Esophagus squamous epithelium (tissue), 5 donors: ENCODE data around the gene TCF4. TPM values are rescaled to one million over a fixed set of nuclear protein-coding genes. Genes with fewer than 3 reads are reported as not detected.

Experiments used
- DNase-seq: peaks from one replicate; lab custom pipeline; 2025; lab: John Stamatoyannopoulos, UW
- H3K27ac ChIP-seq, 4 donors: fragments of 200-600 bp; sonication (generic); one replicate each; pipeline ENCODE4 v1.5.1; 2016 to 2019; ENCODE audit warnings: mild to moderate bottlenecking in 1 of 4
- H3K27me3 ChIP-seq, 4 donors: fragments of 200-600 bp; sonication (generic); 1 replicate in 3 of 4; 2 replicates in 1 of 4; pipeline versions ENCODE4 v1.5.1 to v1.6.0; 2017 to 2021; ENCODE audit warnings: antibody characterized with exemption in 1 of 4
- H3K36me3 ChIP-seq, 3 donors: fragments of 200-600 bp; sonication (generic); one replicate each; pipeline ENCODE4 v1.5.1; 2016 to 2019
- H3K4me1 ChIP-seq, 3 donors: fragments of 200-600 bp; sonication (generic); one replicate each; pipeline ENCODE4 v1.5.1; 2017 to 2019
- H3K4me3 ChIP-seq, 4 donors: fragments of 200-600 bp; sonication (generic); 1 replicate in 3 of 4; 2 replicates in 1 of 4; pipeline ENCODE4 v1.5.1; 2016 to 2019; ENCODE audit warnings: mild to moderate bottlenecking in 2 of 4, moderate library complexity in 1 of 4
- H3K9me3 ChIP-seq, 3 donors: fragments of 200-600 bp; sonication (generic); one replicate each; pipeline ENCODE4 v1.5.1; 2016 to 2019
- POLR2A ChIP-seq, 4 donors: fragments of 450-650 bp; IDR thresholded peaks; one replicate each; pipeline ENCODE4 v1.6.1; 2017; ENCODE audit warnings: antibody characterized with exemption in 4 of 4, mild to moderate bottlenecking in 4 of 4, moderate library complexity in 3 of 4
- WGBS, 2 donors: methylation state at CpG; one replicate each; pipeline ENCODE4 v1.1.5; 2018; 5-methylcytosine and 5-hydroxymethylcytosine counted together
- intact Hi-C: fragments of 100-400 bp; cut with DNase I; formaldehyde crosslinking; loops from one replicate; pipeline ENCODE4 v1.15.0; 2022
- total RNA-seq, 4 donors: library from RNA; depleted of rRNA; stranded (reverse); fragments of >200 nt; gene quantifications; one replicate each; pipeline ENCODE4 v1.1.0, GENCODE V29; 2016
- TF ChIP-seq, protein P1 (sequence below), 6 experiments: fragments of 450-650 bp in 4 of 6; fragments of 200-600 bp in 2 of 6; sonication (generic) in 2 of 6; IDR thresholded peaks; one replicate each; pipeline ENCODE4 v1.5.1; 2016 to 2019; ENCODE audit warnings: antibody characterized with exemption in 6 of 6, mild to moderate bottlenecking in 4 of 6, moderate library complexity in 4 of 6
- donor health status: DM: yes; HTN: yes; CAD: no.

Gene TCF4
- total RNA-seq, 4 donors from 2014 or later: 19.0 to 79.7 (median 26.0) TPM

DNA sequence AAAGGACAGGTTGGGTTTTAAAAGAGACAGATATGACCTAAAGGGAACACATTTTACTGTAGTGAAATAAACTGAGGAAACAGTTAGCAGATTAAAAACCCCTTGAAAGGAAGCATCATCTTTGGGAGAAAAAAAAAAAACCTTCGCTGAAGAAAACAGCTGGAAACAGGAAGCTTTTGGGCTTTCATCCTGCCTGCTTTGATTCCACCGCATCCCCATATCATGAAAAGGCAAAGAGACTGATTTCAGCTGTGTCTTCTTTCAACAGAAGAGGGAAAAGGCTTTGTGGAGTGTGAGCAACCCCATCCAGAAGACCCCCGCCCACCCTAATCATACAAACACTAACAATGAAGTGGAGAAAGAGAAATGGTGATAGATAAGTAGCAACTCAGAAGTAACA is 86.4 kb downstream of the TCF4 start:
- Histone ChIP-seq H3K27ac (peak overlapping the region in 3 of 4 donors; percentile 2 to 57 (median 44)), H3K36me3 (no peaks in the 10 kb centered on the region), H3K27me3 (no peaks in the 10 kb centered on the region), H3K4me3 (no peak overlapping the region), H3K9me3 (no peaks in the 10 kb centered on the region), H3K4me1 (peaks cover 4 to 26% (median 8%) of the 10 kb centered on the region in 3 donors)
- TF ChIP-seq, protein P1, sequence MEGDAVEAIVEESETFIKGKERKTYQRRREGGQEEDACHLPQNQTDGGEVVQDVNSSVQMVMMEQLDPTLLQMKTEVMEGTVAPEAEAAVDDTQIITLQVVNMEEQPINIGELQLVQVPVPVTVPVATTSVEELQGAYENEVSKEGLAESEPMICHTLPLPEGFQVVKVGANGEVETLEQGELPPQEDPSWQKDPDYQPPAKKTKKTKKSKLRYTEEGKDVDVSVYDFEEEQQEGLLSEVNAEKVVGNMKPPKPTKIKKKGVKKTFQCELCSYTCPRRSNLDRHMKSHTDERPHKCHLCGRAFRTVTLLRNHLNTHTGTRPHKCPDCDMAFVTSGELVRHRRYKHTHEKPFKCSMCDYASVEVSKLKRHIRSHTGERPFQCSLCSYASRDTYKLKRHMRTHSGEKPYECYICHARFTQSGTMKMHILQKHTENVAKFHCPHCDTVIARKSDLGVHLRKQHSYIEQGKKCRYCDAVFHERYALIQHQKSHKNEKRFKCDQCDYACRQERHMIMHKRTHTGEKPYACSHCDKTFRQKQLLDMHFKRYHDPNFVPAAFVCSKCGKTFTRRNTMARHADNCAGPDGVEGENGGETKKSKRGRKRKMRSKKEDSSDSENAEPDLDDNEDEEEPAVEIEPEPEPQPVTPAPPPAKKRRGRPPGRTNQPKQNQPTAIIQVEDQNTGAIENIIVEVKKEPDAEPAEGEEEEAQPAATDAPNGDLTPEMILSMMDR (IDR thresholded peaks at IDR 0.05): no peak
- no peak for TF ChIP-seq POLR2A (IDR thresholded peaks at IDR 0.05)
- intact Hi-C loops: no loop called here
- no peak for DNase-seq
- WGBS, 2 donors: 59 to 62% methylated on average over 3 of the region's 3 CpGs

DNA sequence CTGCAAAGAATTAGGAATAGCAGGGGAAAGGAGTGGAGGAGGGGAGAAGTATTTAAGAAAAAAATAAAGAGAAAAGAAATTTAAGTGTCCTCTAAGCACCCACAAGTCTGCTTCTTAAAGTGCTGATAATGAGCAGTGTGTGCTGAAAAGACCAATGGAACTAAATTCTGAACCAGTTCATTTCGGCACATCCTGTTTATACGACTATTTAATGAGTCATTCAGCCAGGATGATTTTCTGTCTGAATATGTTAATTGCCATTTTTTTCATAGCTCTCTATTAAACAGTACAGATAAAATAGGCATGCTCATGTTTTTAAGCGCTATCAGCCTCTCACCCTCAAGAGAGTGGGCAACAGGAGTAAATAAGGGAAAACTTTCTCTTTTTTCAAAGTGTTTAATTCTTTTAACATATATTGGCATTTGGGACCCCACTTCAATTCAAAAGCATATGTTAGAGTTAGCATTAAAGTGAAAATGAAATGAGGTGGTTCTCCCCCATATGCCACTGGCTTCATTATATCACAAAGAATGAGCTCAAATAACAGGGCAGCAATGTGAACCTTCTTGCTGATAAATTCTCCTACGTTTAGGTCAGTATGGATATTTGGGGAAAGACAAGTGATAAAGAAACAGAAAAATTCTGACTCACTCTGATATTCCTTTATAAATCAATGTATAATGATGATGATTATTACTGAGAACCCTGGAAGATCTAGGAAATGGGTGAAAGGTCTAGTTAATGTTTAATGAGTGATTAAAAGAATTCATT is 87.5 kb downstream of the TCF4 start:
- TF ChIP-seq POLR2A (IDR thresholded peaks at IDR 0.05): no peak
- TF ChIP-seq, protein P1 (IDR thresholded peaks at IDR 0.05): no peak
- H3K36me3 ChIP-seq: no peaks in the 10 kb centered on the region
- H3K9me3 ChIP-seq: no peaks in the 10 kb centered on the region
- 28 to 40% methylated on average over 4 of the region's 4 CpGs for WGBS, 2 donors
- H3K4me1 ChIP-seq: peaks cover 4 to 26% (median 8%) of the 10 kb centered on the region in 3 donors
- H3K4me3 ChIP-seq: peak overlapping the region in 1 of 4 donors; percentile 34
- no peak for DNase-seq
- intact Hi-C loops: no loop called here
- H3K27ac ChIP-seq: peak overlapping the region in 3 of 4 donors; percentile 43 to 62 (median 57)
- H3K27me3 ChIP-seq: no peaks in the 10 kb centered on the region

DNA sequence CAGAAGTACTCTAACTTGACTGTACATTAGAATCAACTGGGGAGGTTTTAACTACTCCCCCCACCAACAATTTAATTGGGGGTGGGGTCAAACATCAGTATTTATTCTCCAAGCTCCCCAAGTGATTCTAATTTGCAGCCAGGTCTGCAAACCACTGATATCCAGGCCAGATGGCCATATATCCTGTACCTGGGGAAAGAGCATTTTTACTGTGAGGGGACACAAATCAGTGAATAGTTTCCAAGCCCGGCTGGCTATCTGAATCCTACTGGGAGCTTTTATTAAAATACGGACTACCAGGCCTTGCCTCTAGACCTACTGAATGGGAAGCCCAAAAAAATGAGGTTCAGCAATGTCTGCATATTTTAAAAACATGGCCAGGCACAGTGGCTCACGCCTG is 88.5 kb downstream of the TCF4 start:
- intact Hi-C loops: no loop called here
- no peak overlapping the region for H3K4me3 ChIP-seq
- H3K4me1 ChIP-seq: peaks cover 4 to 26% (median 8%) of the 10 kb centered on the region in 3 donors
- no peak for DNase-seq
- H3K27me3 ChIP-seq: no peaks in the 10 kb centered on the region
- no peak for TF ChIP-seq POLR2A (IDR thresholded peaks at IDR 0.05)
- TF ChIP-seq, protein P1 (IDR thresholded peaks at IDR 0.05): no peak
- H3K27ac ChIP-seq: peak overlapping the region in 3 of 4 donors; percentile 39 to 57 (median 43)
- H3K36me3 ChIP-seq: no peaks in the 10 kb centered on the region
- 80 to 89% methylated on average over 3 of the region's 3 CpGs for WGBS, 2 donors
- H3K9me3 ChIP-seq: no peaks in the 10 kb centered on the region

DNA sequence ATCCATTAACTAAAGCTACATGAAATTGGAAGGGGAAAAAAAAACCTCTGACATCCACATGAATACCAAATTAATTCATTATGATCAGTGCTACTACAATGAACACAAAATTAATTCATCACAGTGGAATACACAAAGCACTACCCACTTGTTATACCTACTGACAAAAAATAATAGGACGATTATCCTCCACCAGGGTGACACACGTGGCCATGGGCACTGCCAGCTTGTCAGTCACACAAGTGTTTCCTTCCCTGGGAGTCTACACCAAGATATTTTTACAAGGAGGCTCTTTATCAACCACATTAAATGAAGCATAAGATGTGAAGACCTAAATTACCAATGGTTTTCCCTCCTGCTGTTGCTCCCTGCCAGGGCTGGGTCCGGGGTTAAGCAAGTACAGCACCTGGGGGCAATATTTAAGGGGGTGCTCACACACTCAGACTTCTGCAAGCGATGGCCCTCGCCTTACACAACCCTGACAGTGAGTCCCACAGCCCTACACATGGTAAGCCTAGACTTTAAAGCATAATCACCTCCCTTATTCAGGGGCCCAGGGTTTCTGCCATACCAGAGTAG is 90.1 kb downstream of the TCF4 start:
- WGBS, 2 donors: 63 to 70% methylated on average over 5 of the region's 5 CpGs
- H3K36me3 ChIP-seq: no peaks in the 10 kb centered on the region
- no peaks in the 10 kb centered on the region for H3K9me3 ChIP-seq
- H3K4me1 ChIP-seq: peaks cover 4 to 26% (median 8%) of the 10 kb centered on the region in 3 donors
- no peak overlapping the region for H3K4me3 ChIP-seq
- no peaks in the 10 kb centered on the region for H3K27me3 ChIP-seq
- no peak for TF ChIP-seq POLR2A (IDR thresholded peaks at IDR 0.05)
- TF ChIP-seq, protein P1 (IDR thresholded peaks at IDR 0.05): no peak
- no peak for DNase-seq
- intact Hi-C loops: no loop called here
- no peak overlapping the region for H3K27ac ChIP-seq

DNA sequence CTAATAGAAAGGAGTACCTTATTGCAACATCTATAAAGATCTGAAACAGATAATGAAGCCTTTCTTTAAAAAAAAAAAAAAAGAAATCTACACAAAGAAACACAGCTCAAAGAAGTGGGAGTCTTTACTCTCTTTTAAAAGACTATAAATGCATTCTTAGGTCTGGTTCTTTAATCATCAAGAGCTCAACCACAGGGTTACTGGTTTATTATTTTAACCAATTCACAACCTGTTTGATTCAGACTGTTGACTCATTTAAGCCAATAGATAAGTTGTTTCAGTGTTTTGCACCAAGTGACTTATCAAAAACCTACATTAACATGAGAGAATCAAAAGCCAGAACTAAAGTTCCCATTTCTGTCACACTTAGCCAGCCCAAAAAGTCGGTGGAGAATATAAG is 93.1 kb downstream of the TCF4 start:
- Histone ChIP-seq H3K27ac (no peak overlapping the region), H3K27me3 (no peaks in the 10 kb centered on the region), H3K9me3 (no peaks in the 10 kb centered on the region), H3K4me3 (no peak overlapping the region), H3K4me1 (peaks cover 0 to 5% (median 4%) of the 10 kb centered on the region in 3 donors), H3K36me3 (no peaks in the 10 kb centered on the region)
- 75 to 87% methylated on average over 1 of the region's 1 CpG for WGBS, 2 donors
- TF ChIP-seq POLR2A (IDR thresholded peaks at IDR 0.05): no peak
- TF ChIP-seq, protein P1 (IDR thresholded peaks at IDR 0.05): no peak
- no peak for DNase-seq
- intact Hi-C loops: no loop called here
